ENCODE data around the gene DCTD.

DCTD gene

DNA sequence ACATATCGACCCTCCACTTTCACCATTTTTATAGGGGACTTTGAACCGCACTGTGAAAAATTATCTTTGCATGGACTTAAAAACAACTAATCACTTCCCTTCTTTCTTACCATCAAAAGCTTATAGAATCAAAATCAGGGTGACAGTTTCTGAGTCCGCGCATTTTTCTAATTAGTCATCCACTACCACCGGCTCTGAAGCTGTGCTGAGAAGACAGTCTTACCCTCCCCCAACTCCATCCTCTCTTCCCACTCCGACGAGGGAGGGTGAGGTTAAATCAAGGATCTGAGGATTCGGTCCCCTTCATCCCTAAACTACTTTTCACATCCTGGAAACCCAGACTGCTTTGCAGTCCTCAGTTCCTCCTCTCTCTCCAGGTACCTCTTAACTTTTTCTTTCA is 4.2 kb downstream of the DCTD start:
- H3K4me3 ChIP-seq (ENCODE audit: low read length, poor library complexity, severe bottlenecking), result peak overlapping the region; percentile 48
- TF ChIP-seq EZH2phosphoT487 (IDR thresholded peaks at IDR 0.05; ENCODE audit: borderline replicate concordance), result no peak
- peak overlapping the region; percentile 82 for H3K4me2 ChIP-seq (ENCODE audit: low read depth, low read length, poor library complexity, severe bottlenecking)
- no peaks in the 10 kb centered on the region for H3K9me2 ChIP-seq (replicated peaks; ENCODE audit: low read depth, low read length)
- H3K36me3 ChIP-seq (ENCODE audit: insufficient read depth, low read length), result peaks cover 13% of the 10 kb centered on the region; the same call in 1 of the 2 replicates
- H3K4me1 ChIP-seq (ENCODE audit: insufficient read depth, low read length, poor library complexity, severe bottlenecking), result peaks cover 65% of the 10 kb centered on the region
- no peaks in the 10 kb centered on the region for H3K27me3 ChIP-seq (ENCODE audit: insufficient read depth, low read length, poor library complexity, severe bottlenecking)
- peak overlapping the region; percentile 3 for H3K9ac ChIP-seq (ENCODE audit: low read depth, low read length, poor library complexity, severe bottlenecking)
- H3K9me3 ChIP-seq (ENCODE audit: insufficient read depth, low read depth, low read length), result no peaks in the 10 kb centered on the region
- H3F3A ChIP-seq (ENCODE audit: low read depth), result 0 out of 2 replicates have a peak, but pooled peaks cover 3% of the 10 kb centered on the region
- H4K20me1 ChIP-seq (ENCODE audit: insufficient read depth, low read length, poor library complexity, severe bottlenecking), result peaks cover 28% of the 10 kb centered on the region
- peaks cover 80% of the 10 kb centered on the region for H3K79me2 ChIP-seq (ENCODE audit: insufficient read depth, low read length)
- no peak overlapping the region for H2AFZ ChIP-seq (ENCODE audit: low read length)

DNA sequence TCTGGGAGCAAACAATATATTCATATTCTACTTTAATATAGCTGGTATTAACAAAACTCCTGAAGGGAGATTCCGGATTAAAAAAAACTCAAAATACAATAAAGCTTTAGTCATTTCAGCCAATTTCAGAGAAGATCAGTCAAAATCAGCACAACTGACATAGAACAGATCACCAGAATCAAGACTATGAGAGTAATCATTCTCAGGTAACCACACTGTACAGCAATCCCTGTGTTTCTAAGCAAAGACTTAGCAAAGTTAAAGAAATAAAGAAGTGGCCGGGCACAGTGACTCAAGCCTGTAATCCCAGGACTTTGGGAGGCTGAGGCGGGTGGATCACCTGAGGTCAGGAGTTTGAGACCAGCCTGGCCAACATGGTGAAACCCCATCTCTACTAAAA is 9.1 kb downstream of the DCTD start:
- H3K9me3 ChIP-seq (ENCODE audit: insufficient read depth, low read depth, low read length), result no peaks in the 10 kb centered on the region
- H3K36me3 ChIP-seq (ENCODE audit: insufficient read depth, low read length), result peaks cover 39% of the 10 kb centered on the region; the same call in 1 of the 2 replicates
- TF ChIP-seq, protein P1, sequence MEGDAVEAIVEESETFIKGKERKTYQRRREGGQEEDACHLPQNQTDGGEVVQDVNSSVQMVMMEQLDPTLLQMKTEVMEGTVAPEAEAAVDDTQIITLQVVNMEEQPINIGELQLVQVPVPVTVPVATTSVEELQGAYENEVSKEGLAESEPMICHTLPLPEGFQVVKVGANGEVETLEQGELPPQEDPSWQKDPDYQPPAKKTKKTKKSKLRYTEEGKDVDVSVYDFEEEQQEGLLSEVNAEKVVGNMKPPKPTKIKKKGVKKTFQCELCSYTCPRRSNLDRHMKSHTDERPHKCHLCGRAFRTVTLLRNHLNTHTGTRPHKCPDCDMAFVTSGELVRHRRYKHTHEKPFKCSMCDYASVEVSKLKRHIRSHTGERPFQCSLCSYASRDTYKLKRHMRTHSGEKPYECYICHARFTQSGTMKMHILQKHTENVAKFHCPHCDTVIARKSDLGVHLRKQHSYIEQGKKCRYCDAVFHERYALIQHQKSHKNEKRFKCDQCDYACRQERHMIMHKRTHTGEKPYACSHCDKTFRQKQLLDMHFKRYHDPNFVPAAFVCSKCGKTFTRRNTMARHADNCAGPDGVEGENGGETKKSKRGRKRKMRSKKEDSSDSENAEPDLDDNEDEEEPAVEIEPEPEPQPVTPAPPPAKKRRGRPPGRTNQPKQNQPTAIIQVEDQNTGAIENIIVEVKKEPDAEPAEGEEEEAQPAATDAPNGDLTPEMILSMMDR (conservative IDR thresholded peaks at IDR 0.05; ENCODE audit: low read length), result no peak
- no peak for TF ChIP-seq EZH2phosphoT487 (IDR thresholded peaks at IDR 0.05; ENCODE audit: borderline replicate concordance)
- H3K27me3 ChIP-seq (ENCODE audit: insufficient read depth, low read length, poor library complexity, severe bottlenecking), result no peaks in the 10 kb centered on the region
- no peak overlapping the region for H2AFZ ChIP-seq (ENCODE audit: low read length)
- H3K79me2 ChIP-seq (ENCODE audit: insufficient read depth, low read length), result peaks cover 81% of the 10 kb centered on the region
- no peaks in the 10 kb centered on the region for H3K9me2 ChIP-seq (replicated peaks; ENCODE audit: low read depth, low read length)
- H4K20me1 ChIP-seq (ENCODE audit: insufficient read depth, low read length, poor library complexity, severe bottlenecking), result peaks cover 23% of the 10 kb centered on the region
- H3K9ac ChIP-seq (ENCODE audit: low read depth, low read length, poor library complexity, severe bottlenecking), result no peak overlapping the region
- no peak overlapping the region for H3K4me3 ChIP-seq (ENCODE audit: low read length, poor library complexity, severe bottlenecking)
- H3K4me1 ChIP-seq (ENCODE audit: insufficient read depth, low read length, poor library complexity, severe bottlenecking), result peaks cover 27% of the 10 kb centered on the region
- no peaks in the 10 kb centered on the region for H3F3A ChIP-seq (ENCODE audit: low read depth)
- no peak overlapping the region for H3K4me2 ChIP-seq (ENCODE audit: low read depth, low read length, poor library complexity, severe bottlenecking)

DNA sequence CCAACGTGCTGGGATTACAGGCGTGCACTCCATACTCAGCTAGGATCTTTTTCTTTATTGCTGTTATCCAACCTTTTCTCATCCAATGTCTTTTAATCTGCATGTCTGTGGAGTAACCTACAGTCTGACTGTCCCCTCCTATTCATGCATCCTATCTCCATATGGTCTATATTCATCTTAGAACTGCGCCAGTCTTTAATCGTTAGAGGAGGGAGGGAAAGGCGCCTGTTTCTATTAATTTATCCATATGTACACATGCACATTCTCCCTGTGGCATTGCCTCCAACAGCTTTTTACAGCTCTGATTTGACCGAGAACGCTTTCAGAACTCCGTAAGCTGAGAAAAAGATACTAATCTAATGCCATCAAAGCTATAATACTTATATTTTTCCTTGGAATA is 9.8 kb downstream of the DCTD start:
- no peak for TF ChIP-seq EZH2phosphoT487 (IDR thresholded peaks at IDR 0.05; ENCODE audit: borderline replicate concordance)
- TF ChIP-seq, protein P1 (conservative IDR thresholded peaks at IDR 0.05; ENCODE audit: low read length), result no peak
- H3K79me2 ChIP-seq (ENCODE audit: insufficient read depth, low read length), result peaks cover 74% of the 10 kb centered on the region
- no peaks in the 10 kb centered on the region for H3K9me2 ChIP-seq (replicated peaks; ENCODE audit: low read depth, low read length)
- H3K9ac ChIP-seq (ENCODE audit: low read depth, low read length, poor library complexity, severe bottlenecking), result no peak overlapping the region
- H3K4me3 ChIP-seq (ENCODE audit: low read length, poor library complexity, severe bottlenecking), result no peak overlapping the region
- peaks cover 22% of the 10 kb centered on the region for H3K4me1 ChIP-seq (ENCODE audit: insufficient read depth, low read length, poor library complexity, severe bottlenecking)
- H3K9me3 ChIP-seq (ENCODE audit: insufficient read depth, low read depth, low read length), result no peaks in the 10 kb centered on the region
- no peak overlapping the region for H2AFZ ChIP-seq (ENCODE audit: low read length)
- H3K27me3 ChIP-seq (ENCODE audit: insufficient read depth, low read length, poor library complexity, severe bottlenecking), result no peaks in the 10 kb centered on the region
- peaks cover 20% of the 10 kb centered on the region for H4K20me1 ChIP-seq (ENCODE audit: insufficient read depth, low read length, poor library complexity, severe bottlenecking)
- no peak overlapping the region for H3K4me2 ChIP-seq (ENCODE audit: low read depth, low read length, poor library complexity, severe bottlenecking)
- peaks cover 46% of the 10 kb centered on the region; the same call in 1 of the 2 replicates for H3K36me3 ChIP-seq (ENCODE audit: insufficient read depth, low read length)
- no peaks in the 10 kb centered on the region for H3F3A ChIP-seq (ENCODE audit: low read depth)

DNA sequence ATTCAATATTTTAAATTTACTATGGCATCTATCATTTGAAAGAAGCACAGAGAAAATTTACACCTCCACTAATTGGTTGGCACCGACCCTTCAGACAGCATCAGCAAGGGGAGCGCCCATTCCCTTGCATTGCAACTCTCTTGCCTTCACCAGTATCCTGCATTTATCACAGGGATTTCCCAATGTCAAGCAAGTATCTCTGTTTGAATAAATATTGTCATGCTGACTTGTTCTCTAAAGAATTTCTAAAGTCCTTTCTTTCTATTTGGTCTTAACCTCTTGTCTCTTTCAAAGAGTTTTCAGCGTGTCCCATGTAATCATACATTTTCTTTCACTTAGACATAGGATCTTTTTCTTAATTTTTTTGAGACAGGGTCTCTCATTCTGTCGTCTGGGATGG is 10.4 kb downstream of the DCTD start:
- Histone ChIP-seq H2AFZ (ENCODE audit: low read length) (no peak overlapping the region), H3K36me3 (ENCODE audit: insufficient read depth, low read length) (peaks cover 46% of the 10 kb centered on the region; the same call in 1 of the 2 replicates), H3K79me2 (ENCODE audit: insufficient read depth, low read length) (peaks cover 74% of the 10 kb centered on the region), H3K4me1 (ENCODE audit: insufficient read depth, low read length, poor library complexity, severe bottlenecking) (peaks cover 17% of the 10 kb centered on the region), H3K9me3 (ENCODE audit: insufficient read depth, low read depth, low read length) (no peaks in the 10 kb centered on the region), H3K4me3 (ENCODE audit: low read length, poor library complexity, severe bottlenecking) (no peak overlapping the region), H3K27me3 (ENCODE audit: insufficient read depth, low read length, poor library complexity, severe bottlenecking) (no peaks in the 10 kb centered on the region), H4K20me1 (ENCODE audit: insufficient read depth, low read length, poor library complexity, severe bottlenecking) (peaks cover 14% of the 10 kb centered on the region), H3K4me2 (ENCODE audit: low read depth, low read length, poor library complexity, severe bottlenecking) (no peak overlapping the region), H3K9ac (ENCODE audit: low read depth, low read length, poor library complexity, severe bottlenecking) (no peak overlapping the region), H3F3A (ENCODE audit: low read depth) (no peaks in the 10 kb centered on the region), H3K9me2 (replicated peaks; ENCODE audit: low read depth, low read length) (no peaks in the 10 kb centered on the region)
- TF ChIP-seq, protein P1 (conservative IDR thresholded peaks at IDR 0.05; ENCODE audit: low read length), result no peak
- no peak for TF ChIP-seq EZH2phosphoT487 (IDR thresholded peaks at IDR 0.05; ENCODE audit: borderline replicate concordance)

Data from Loucy (cell line).